Right lung (tissue), 5 donors: Measurements from ENCODE around the gene TMEM17. TPM values are rescaled to one million over a fixed set of nuclear protein-coding genes. Genes with fewer than 3 reads are reported as not detected.
A peak's percentile ranks its signal among the peaks of the same experiment; 100 is the strongest.

Experiments
- DNase-seq, 2 donors: peaks; one replicate each; pipeline ENCODE4 v3.0.0-alpha.2; 2013
- polyA plus RNA-seq, 5 donors: library from polyadenylated mRNA; unstranded; fragments of 120-200 nt; gene quantifications; one replicate each; pipeline versions ENCODE4 v1.2.1 to v1.2.3, GENCODE V29; 2013; ENCODE audit warnings: inconsistent platforms in 1 of 5, low replicate concordance in 1 of 5; ENCODE audit not compliant: insufficient read length in 5 of 5, insufficient read depth in 1 of 5

Gene TMEM17
- polyA plus RNA-seq, 5 donors: 4.2 to 5.0 (median 4.9) TPM

DNA sequence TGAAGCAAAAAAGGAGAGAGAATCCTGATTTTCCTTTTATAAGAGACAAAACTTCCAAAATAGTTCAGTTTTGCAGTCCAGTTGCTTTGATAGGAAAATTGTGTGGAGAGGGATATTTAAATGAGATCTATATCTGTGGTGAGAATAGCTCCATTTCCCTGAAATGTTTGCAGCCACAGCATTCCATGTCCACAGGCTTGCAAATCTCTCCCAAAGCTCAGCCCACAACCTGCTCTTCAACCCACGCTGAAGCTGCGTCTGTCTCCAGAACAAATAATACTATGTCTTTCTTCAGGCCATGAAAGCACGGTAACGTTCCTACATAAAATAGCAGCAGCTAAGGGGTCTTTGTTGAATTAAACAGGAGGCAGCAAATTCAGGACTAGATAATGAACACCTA, 31.8 kb downstream of the TMEM17 start:
- no peak for DNase-seq

DNA sequence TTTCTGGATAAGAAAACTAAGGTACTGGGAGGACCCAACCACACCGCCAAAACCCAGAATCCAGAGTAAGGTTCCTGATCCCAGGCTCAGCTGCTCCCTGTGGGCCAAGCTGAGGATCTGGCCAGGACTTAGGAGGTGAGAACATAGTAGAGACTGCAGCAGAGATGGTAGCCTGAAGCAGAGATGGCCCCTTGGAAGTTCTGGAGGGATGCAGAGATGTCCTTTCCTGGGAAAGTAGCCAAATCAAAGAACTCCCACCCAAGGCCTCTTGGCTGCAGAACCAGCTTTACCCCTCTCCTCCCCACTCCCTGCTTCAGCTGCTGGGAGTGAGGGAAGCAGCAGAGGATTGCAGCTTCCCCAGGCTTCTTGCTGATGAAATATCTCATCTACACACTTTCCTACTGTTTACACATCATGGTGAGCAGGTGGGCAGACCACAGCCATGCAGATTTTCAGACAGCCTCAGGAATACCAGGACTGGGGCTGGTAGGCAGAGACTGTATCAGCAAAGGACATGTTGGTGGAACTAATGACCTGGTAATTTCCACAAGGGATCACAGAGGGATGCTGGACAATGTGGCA, 32.7 kb downstream of the TMEM17 start:
- no peak for DNase-seq

- no peak for DNase-seq
Measured at GRCh38 chr2:62472312-62472711, 33.7 kb downstream of the TMEM17 start.

DNA sequence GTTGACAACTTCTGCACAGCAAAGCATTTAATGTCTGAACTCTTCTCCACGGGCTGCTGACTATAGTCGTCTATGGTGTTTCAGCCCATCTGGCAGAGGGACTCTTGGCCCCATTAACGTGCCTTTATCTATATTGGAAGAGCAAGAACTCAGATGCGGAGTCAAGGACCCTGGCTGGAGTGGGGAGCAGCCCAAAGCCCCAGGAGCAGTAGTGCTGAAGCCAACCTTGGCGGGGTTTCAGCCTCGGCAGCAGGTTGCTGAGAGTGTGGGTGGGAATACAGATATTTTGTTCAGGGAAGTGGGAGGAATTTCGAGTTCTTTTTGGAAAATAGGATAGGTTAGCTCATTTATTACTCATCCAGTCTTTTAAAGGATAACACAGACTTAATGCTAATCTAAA, 34.2 kb downstream of the TMEM17 start:
- DNase-seq: no peak

DNA sequence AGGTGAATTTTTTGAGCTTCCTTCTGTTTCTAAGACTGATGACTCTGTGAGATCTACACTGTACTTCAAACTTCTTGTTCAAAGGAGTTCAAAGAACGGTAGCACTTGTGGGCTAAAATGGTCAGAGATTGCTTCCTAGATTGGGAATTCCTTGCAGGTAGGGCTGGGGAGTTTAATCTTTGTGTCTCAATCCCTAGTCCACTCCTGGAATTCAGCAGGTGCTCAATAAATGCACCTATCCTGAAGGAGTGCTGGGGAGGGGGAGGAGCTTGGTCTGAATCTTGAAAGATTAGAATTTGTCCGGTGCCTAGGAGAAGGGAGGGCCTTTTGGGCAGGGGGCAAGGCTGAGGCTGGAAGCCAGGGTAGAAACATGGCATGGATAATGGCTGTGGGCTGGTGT, 34.6 kb downstream of the TMEM17 start:
- DNase-seq: no peak

DNA sequence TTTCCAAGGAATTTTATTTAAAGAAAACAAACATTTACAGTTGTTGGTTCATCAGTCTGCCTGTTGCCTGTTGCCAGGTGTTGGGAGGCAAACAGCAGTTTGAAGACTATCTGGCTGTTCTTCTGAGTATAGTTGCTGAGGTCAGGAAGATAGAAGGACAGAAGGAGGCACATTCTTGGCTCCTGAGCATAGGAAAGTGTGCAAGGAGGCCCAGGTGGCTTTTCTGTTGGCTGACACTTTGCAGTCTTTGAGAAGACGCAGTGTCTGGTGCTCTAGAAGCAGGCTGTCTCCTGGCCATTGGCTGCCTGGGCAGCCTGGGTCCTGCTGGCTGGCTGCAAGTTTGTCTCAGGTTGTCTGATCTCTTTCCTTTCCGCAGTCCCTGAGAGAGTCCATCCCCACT, 36.4 kb downstream of the TMEM17 start:
- DNase-seq: no peak

DNA sequence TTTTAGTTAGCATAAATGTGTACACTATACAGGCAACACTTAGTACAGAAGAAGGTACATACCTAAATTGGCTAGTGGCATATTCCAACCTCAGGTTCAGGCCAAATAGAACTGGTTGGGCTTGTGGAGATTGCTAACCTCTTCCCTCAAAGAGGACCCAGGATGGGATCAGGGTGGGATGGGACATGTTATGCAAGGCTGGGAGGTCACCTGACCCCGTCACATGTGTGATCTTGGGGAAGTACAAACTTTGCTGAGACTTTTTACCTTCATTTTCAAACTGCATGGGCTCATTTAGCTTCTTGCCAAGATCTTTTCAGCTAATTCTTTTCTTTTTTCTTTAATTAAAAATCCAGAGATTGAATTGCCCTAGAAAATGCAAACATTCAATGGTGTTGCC, 36.9 kb downstream of the TMEM17 start:
- DNase-seq: no peak

DNA sequence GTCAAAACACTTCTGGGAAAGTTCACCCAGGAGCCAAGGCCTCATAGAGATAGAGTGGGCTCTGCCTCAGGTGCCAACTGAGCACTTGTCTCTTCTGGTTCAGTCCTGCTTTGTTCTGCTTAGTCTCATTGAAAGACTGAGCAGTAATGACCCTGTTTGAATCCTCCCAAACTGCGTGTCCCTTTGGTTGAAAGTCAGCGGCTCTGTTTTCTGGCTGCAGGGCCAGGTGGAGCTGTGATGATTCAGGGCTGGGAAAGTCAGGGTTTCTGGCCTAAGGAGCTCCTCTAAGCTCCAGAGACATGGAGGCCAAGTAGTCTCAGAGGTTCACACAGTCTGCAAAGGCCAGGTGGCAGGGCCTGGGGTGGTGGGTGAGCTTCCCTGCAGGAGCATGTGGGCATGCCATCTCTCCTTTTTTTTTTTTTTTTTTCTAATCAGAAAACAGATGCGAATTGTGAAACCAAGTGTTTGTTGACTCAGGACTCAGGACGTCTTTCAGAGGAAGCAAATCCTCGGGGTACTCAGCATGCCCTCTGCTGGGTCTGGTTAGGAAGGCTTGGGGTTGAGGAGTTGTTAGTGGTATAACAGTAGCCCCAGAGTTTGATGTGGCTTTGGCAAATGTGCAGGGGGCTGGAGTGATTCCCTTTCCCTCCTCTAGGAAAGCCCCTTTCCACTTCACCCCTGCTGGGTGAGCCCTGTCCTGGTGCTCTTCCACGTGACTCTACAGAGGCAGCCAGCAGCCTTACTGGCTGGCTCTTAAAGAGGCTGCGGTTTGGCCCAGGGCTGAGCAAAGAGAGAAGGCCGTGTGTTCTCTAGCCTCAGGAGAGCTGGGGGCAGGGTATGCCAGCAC, 38.3 kb downstream of the TMEM17 start:
- DNase-seq: no peak

- DNase-seq: no peak
Measured at GRCh38 chr2:62467100-62467474, 38.9 kb downstream of the TMEM17 start.

DNA sequence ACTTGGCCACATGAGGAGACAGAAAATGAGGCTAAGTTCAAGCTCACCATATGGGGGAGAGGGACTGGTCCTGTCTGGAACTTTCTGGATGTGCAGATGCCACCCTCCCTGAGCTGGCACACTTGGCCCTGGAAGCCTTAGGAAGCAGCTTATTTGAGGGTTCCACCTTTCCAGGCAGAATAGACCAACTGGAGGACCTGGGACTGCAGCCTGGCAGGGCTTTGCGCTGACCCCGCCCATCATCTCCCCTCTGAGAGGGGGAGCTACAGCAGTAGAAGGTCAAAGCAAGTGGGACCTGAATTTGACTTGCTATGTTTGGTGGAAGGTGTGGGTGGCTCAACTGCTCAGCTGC, 39.5 kb downstream of the TMEM17 start:
- DNase-seq: no peak

DNA sequence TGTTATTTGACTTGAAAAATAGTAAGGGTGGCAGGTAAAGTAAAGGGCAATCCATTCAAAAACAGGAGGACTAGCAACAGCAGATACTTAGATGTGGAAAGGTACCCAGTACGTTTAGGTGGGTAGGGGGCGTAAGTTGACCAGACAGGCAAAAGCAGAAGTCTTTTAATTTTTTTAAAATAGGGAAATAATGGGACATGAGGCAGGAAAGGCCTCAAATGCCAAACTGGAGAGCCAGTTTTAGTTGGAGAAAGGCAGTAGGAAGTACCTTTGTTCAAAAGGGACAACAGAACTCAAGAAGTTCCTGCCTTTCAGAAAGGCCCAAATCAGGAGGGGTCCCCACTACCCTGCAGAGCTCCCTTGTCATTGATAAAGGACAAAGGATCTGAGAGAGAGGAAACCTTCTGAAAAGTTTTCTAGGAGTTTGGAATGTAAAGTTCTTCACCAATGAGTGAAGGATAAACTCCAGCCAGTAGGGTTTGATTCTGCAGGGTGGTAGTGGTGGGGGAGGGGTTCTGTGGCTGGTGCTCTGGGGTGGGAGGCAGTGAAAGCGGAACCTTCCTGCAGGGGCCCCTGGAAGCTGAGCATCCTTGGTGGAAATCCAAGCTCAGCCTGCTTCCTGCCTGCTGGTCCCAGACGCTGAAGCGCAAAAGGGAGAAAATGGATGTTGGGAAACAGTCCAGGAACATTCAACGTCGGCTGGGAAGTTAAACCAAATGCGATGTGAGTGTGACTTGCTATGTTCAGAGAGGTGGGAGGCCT, 40.1 kb downstream of the TMEM17 start:
- peak in 1 of 2 donors; percentile 60 for DNase-seq

GRCh38 chr2:62465039-62465740, 40.8 kb downstream of the TMEM17 start:
- DNase-seq: no peak

- no peak for DNase-seq
Measured at GRCh38 chr2:62464221-62465007, 41.6 kb downstream of the TMEM17 start.

- DNase-seq: no peak
Measured at GRCh38 chr2:62462211-62462610, 43.8 kb downstream of the TMEM17 start.

DNA sequence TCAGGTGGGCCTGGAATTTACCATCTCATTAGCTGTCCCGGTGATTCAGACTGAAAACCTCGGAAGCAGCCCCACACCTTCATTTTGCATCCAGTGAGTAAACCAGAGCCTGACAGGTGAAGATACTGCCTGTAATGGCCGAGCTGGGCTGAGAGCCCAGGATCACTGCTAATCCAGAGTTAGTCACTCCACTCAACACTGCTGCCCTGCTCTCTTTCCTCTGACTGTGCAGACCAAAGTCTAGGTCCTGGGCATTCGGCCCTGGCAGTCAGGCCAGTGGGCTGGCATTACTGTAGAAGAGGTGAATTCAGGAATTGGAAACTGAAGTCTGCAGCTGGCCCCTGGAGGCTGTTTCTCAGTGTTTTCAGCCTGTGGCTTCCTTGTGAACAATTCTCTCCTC, 44.3 kb downstream of the TMEM17 start:
- no peak for DNase-seq

- no peak for DNase-seq
Measured at GRCh38 chr2:62461017-62461553, 44.9 kb downstream of the TMEM17 start.

- DNase-seq: no peak
Measured at GRCh38 chr2:62460175-62460574, 45.8 kb downstream of the TMEM17 start.

DNA sequence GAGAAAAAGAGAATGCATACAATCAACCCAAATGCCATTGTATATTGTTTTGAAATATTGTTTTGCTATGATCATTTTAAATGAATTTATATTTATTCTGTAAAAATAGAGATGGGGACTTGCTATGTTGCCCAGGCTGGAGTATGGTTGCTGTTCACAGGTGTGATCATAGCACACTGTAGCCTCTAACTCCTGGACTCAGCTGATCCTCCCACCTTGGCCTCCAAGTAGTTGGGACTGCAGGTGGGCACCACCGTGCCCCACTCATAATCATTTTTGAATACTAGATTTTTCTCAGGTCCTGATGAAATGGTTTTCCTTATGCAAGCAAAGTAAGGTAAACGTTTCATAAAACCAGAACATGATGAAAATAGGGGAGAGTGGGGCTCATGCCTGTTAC, 46.3 kb downstream of the TMEM17 start:
- DNase-seq: no peak

GRCh38 chr2:62459106-62459505, 46.9 kb downstream of the TMEM17 start:
- DNase-seq: no peak

- peak; percentile 36 to 40 for DNase-seq
Measured at GRCh38 chr2:62458671-62459081, 47.3 kb downstream of the TMEM17 start.

- no peak for DNase-seq
Measured at GRCh38 chr2:62458206-62458641, 47.8 kb downstream of the TMEM17 start.
